Liver (tissue), 9 donors: Measurements from ENCODE around the gene RCSD1. TPM values are rescaled to one million over a fixed set of nuclear protein-coding genes. Genes with fewer than 3 reads are reported as not detected.
A peak's percentile ranks its signal among the peaks of the same experiment; 100 is the strongest.

Source experiments
- DNase-seq: peaks from one replicate; pipeline ENCODE4 v3.0.0-alpha.2; 2017; ENCODE audit warnings: low spot score
- H3K27ac ChIP-seq, 2 donors: one replicate each; pipeline ENCODE4 v1.7.0; 2013; ENCODE audit warnings: inconsistent platforms in 2 of 2, low read length in 2 of 2, control low read depth in 1 of 2, low read depth in 1 of 2, mild to moderate bottlenecking in 1 of 2
- H3K27me3 ChIP-seq, 4 donors: one replicate each; pipeline versions ENCODE4 v1.6.1 to v1.7.0; 2013; ENCODE audit warnings: low read length in 3 of 4, inconsistent platforms in 1 of 4, mild to moderate bottlenecking in 1 of 4, moderate library complexity in 1 of 4; ENCODE audit not compliant: control insufficient read depth in 4 of 4, insufficient read depth in 4 of 4
- H3K36me3 ChIP-seq, 4 donors: one replicate each; pipeline versions ENCODE4 v1.6.1 to v1.7.0; 2013; ENCODE audit warnings: low read length in 3 of 4, mild to moderate bottlenecking in 3 of 4, low read depth in 1 of 4, moderate library complexity in 1 of 4; ENCODE audit not compliant: control insufficient read depth in 4 of 4, insufficient read depth in 3 of 4
- H3K4me1 ChIP-seq, 4 donors: one replicate each; pipeline versions ENCODE4 v1.6.1 to v1.7.0; 2013; ENCODE audit warnings: low read length in 3 of 4, mild to moderate bottlenecking in 3 of 4, moderate library complexity in 1 of 4; ENCODE audit not compliant: control insufficient read depth in 4 of 4, insufficient read depth in 4 of 4
- H3K4me3 ChIP-seq, 3 donors: one replicate each; pipeline versions ENCODE4 v1.6.1 to v1.7.0; 2013; ENCODE audit warnings: low read length in 3 of 3, control low read depth in 1 of 3, low read depth in 1 of 3, mild to moderate bottlenecking in 1 of 3
- H3K9ac ChIP-seq, 2 donors: one replicate each; pipeline ENCODE4 v1.7.0; 2013; ENCODE audit warnings: low read length in 2 of 2, mild to moderate bottlenecking in 2 of 2, moderate library complexity in 2 of 2, control low read depth in 1 of 2, low read depth in 1 of 2
- H3K9me3 ChIP-seq, 4 donors: one replicate each; pipeline versions ENCODE4 v1.6.1 to v1.7.0; 2013; ENCODE audit warnings: low read length in 3 of 4; ENCODE audit not compliant: control insufficient read depth in 4 of 4
- EGR1 ChIP-seq, 2 donors: IDR thresholded peaks; 2 replicates each; pipeline ENCODE4 v1.6.1; 2016 to 2018; ENCODE audit warnings: antibody characterized with exemption in 2 of 2, low read depth in 2 of 2
- FOXA1 ChIP-seq: IDR thresholded peaks from 2 replicates; pipeline ENCODE4 v1.6.1; 2016; ENCODE audit warnings: antibody characterized with exemption
- FOXA2 ChIP-seq: IDR thresholded peaks from 2 replicates; pipeline ENCODE4 v1.6.1; 2016; ENCODE audit warnings: antibody characterized with exemption
- GABPA ChIP-seq, 2 donors: IDR thresholded peaks in 1 of 2; conservative IDR thresholded peaks in 1 of 2; 2 replicates each; pipeline ENCODE4 v1.6.1; 2016; ENCODE audit warnings: antibody characterized with exemption in 2 of 2, mild to moderate bottlenecking in 1 of 2, moderate library complexity in 1 of 2
- HNF4A ChIP-seq, 2 donors: conservative IDR thresholded peaks; 2 replicates each; pipeline ENCODE4 v1.6.1; 2016; ENCODE audit warnings: antibody characterized with exemption in 2 of 2, mild to moderate bottlenecking in 2 of 2
- HNF4G ChIP-seq: IDR thresholded peaks from 2 replicates; pipeline ENCODE4 v1.6.1; 2016; ENCODE audit warnings: antibody characterized with exemption
- JUND ChIP-seq, 2 donors: IDR thresholded peaks; 2 replicates each; pipeline ENCODE4 v1.6.1; 2016; ENCODE audit warnings: antibody characterized with exemption in 2 of 2
- NR2F2 ChIP-seq: IDR thresholded peaks from 2 replicates; pipeline ENCODE4 v1.6.1; 2016; ENCODE audit warnings: antibody characterized with exemption
- RAD21 ChIP-seq, 2 donors: IDR thresholded peaks; 2 replicates each; pipeline ENCODE4 v1.6.1; 2016; ENCODE audit warnings: antibody characterized with exemption in 2 of 2, mild to moderate bottlenecking in 2 of 2
- RXRA ChIP-seq, 2 donors: IDR thresholded peaks; 2 replicates each; pipeline ENCODE4 v1.6.1; 2017 to 2018; ENCODE audit warnings: antibody characterized with exemption in 2 of 2, mild to moderate bottlenecking in 1 of 2
- SP1 ChIP-seq: IDR thresholded peaks from 2 replicates; pipeline ENCODE4 v1.6.1; 2018; ENCODE audit warnings: antibody characterized with exemption, mild to moderate bottlenecking
- TAF1 ChIP-seq: conservative IDR thresholded peaks from 2 replicates; pipeline ENCODE4 v1.6.1; 2016; ENCODE audit warnings: antibody characterized with exemption, mild to moderate bottlenecking
- YY1 ChIP-seq: IDR thresholded peaks from 2 replicates; pipeline ENCODE4 v1.6.1; 2016; ENCODE audit warnings: antibody characterized with exemption, mild to moderate bottlenecking
- WGBS: extraction: QIAGEN DNeasy Blood & Tissue Kit; methylation state at CpG from one replicate; pipeline ENCODE4 v1.1.7; 2013; 5-methylcytosine and 5-hydroxymethylcytosine counted together
- polyA plus RNA-seq, 2 donors: library from polyadenylated mRNA; stranded (reverse) in 1 of 2; unstranded in 1 of 2; fragments of 200-250 nt in 1 of 2; fragments of >200 nt in 1 of 2; fragmentation: Nextera tagmentation in 1 of 2; extraction: Ambion mirVana in 1 of 2; gene quantifications; one replicate each; pipeline versions ENCODE4 v1.2.1 to v1.2.3, GENCODE V29; 2013 to 2015
- total RNA-seq, 2 donors: library from RNA; depleted of rRNA; stranded (reverse); fragments of >200 nt; gene quantifications; one replicate each; pipeline ENCODE4 v1.2.3, GENCODE V29; 2014
- TF ChIP-seq, protein P1 (sequence below): IDR thresholded peaks from 2 replicates; pipeline ENCODE4 v1.6.1; 2016; ENCODE audit warnings: antibody characterized with exemption
- TF ChIP-seq, protein P2 (sequence below): IDR thresholded peaks from 2 replicates; pipeline ENCODE4 v1.6.1; 2016; ENCODE audit warnings: antibody characterized with exemption
- TF ChIP-seq, protein P3 (sequence below): IDR thresholded peaks from 2 replicates; pipeline ENCODE4 v1.6.1; 2016; ENCODE audit warnings: antibody characterized with exemption, mild to moderate bottlenecking
- TF ChIP-seq, protein P4 (sequence below): IDR thresholded peaks from 2 replicates; pipeline ENCODE4 v1.6.1; 2016; ENCODE audit warnings: antibody characterized with exemption
- TF ChIP-seq, protein P5 (sequence below): fragments of 150-350 bp; IDR thresholded peaks from 2 replicates; pipeline ENCODE4 v1.5.1; 2017; ENCODE audit warnings: improper control_type of control experiment, low read depth, low read length; ENCODE audit not compliant: missing input control
- donor health status: healthy.
- donor health status: healthy.
- donor health status: healthy.
- donor health status: healthy.
- donor health status: healthy.

RCSD1 gene
- total and polyA plus RNA-seq, 4 donors, result 3.1 to 15.0 (median 6.0) TPM

DNA sequence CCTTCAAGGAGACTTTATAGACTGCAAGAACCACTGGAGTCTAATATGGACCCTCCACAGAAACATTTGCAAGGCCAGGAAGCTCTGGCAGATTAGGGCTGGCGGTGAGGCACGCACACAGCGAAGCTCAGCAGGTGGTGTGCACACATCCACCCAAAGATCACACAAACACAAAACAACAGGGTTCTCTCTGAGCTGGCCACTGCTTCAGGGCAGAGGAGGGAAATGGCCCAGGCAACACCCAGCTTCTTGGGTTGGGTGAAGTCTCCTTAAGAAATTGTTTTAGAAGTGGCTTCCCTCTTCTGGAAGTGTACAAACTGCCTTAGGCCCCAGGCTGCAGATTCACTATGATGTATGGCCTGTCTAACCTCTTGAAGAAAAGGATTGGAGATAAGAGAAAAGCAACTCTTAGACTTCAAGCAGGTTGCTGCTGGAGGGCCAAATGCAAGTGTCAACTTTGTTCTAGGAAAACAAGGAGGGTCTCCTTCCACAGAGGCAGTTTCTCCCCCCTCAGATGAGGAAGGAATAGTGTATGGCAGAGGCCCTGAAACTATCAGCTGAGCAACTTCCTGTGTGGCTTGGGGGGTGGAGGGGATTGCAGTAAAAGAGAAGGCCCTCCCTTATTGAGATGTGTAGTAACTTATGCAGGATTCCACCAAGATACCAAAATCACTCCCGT is 2.0 kb downstream of the RCSD1 start:
- DNase-seq, result no peak
- Histone ChIP-seq H3K4me1 (peaks cover 0 to 13% (median 6%) of the 10 kb centered on the region in 4 donors), H3K27ac (peak overlapping the region; percentile 57 to 79), H3K27me3 (no peaks in the 10 kb centered on the region), H3K4me3 (no peak overlapping the region), H3K9me3 (no peaks in the 10 kb centered on the region), H3K36me3 (no peaks in the 10 kb centered on the region), H3K9ac (no peak overlapping the region)
- TF ChIP-seq RAD21 (IDR thresholded peaks at IDR 0.05) (no peak), FOXA2 (no peak), FOXA1 (no peak), SP1 (no peak), YY1 (no peak), HNF4G (no peak), HNF4A (conservative IDR thresholded peaks at IDR 0.05) (no peak), EGR1 (IDR thresholded peaks at IDR 0.05; ENCODE audit: low read depth in 2 of 2) (no peak), GABPA (IDR thresholded peaks at IDR 0.05 in 1 of 2, conservative IDR thresholded peaks at IDR 0.05 in 1 of 2) (no peak), RXRA (IDR thresholded peaks at IDR 0.05) (no peak)
- TF ChIP-seq, protein P1, sequence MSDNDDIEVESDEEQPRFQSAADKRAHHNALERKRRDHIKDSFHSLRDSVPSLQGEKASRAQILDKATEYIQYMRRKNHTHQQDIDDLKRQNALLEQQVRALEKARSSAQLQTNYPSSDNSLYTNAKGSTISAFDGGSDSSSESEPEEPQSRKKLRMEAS, result no peak
- TF ChIP-seq, protein P2, sequence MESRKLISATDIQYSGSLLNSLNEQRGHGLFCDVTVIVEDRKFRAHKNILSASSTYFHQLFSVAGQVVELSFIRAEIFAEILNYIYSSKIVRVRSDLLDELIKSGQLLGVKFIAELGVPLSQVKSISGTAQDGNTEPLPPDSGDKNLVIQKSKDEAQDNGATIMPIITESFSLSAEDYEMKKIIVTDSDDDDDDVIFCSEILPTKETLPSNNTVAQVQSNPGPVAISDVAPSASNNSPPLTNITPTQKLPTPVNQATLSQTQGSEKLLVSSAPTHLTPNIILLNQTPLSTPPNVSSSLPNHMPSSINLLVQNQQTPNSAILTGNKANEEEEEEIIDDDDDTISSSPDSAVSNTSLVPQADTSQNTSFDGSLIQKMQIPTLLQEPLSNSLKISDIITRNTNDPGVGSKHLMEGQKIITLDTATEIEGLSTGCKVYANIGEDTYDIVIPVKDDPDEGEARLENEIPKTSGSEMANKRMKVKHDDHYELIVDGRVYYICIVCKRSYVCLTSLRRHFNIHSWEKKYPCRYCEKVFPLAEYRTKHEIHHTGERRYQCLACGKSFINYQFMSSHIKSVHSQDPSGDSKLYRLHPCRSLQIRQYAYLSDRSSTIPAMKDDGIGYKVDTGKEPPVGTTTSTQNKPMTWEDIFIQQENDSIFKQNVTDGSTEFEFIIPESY, result no peak
- TF ChIP-seq, protein P3, sequence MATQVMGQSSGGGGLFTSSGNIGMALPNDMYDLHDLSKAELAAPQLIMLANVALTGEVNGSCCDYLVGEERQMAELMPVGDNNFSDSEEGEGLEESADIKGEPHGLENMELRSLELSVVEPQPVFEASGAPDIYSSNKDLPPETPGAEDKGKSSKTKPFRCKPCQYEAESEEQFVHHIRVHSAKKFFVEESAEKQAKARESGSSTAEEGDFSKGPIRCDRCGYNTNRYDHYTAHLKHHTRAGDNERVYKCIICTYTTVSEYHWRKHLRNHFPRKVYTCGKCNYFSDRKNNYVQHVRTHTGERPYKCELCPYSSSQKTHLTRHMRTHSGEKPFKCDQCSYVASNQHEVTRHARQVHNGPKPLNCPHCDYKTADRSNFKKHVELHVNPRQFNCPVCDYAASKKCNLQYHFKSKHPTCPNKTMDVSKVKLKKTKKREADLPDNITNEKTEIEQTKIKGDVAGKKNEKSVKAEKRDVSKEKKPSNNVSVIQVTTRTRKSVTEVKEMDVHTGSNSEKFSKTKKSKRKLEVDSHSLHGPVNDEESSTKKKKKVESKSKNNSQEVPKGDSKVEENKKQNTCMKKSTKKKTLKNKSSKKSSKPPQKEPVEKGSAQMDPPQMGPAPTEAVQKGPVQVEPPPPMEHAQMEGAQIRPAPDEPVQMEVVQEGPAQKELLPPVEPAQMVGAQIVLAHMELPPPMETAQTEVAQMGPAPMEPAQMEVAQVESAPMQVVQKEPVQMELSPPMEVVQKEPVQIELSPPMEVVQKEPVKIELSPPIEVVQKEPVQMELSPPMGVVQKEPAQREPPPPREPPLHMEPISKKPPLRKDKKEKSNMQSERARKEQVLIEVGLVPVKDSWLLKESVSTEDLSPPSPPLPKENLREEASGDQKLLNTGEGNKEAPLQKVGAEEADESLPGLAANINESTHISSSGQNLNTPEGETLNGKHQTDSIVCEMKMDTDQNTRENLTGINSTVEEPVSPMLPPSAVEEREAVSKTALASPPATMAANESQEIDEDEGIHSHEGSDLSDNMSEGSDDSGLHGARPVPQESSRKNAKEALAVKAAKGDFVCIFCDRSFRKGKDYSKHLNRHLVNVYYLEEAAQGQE, result no peak
- TF ChIP-seq, protein P4, sequence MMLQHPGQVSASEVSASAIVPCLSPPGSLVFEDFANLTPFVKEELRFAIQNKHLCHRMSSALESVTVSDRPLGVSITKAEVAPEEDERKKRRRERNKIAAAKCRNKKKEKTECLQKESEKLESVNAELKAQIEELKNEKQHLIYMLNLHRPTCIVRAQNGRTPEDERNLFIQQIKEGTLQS, result no peak
- WGBS, result 67% methylated on average over 4 of the region's 4 CpGs

DNA sequence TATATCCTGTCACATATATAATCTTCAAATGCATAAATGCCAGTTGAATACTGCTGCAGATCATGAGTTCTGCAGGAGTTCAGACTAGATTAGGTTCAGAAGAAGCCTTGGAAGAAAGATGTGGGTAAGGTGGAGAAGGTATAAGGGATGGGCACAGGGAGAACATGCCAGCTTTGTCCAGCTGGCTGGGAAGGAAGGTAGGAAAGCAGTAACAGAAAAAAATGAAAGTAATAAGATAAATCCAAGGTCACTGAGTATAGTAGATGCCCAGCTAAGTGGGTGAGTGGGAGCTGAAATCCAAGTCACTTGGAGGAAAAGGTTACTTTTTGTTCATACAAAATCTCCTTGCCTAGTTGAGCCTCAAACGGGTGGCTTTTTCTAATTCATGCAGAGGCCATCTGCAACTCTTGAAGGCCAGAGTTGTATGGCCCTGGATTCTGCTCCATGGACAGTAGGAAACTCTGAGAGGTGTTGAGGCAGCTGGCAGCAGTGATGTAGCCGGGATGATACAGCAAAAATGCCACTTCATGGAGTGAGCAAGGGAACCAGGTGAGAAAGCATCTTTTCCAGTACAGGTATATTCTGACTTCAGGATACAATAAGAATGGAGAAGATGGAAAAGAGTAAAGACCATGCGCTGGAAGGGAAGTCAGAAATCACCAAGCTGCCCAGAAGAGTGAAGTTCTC is 3.4 kb downstream of the RCSD1 start:
- no peak for DNase-seq
- peaks cover 0 to 16% (median 8%) of the 10 kb centered on the region in 4 donors for H3K4me1 ChIP-seq
- no peak overlapping the region for H3K4me3 ChIP-seq
- no peaks in the 10 kb centered on the region for H3K36me3 ChIP-seq
- H3K27me3 ChIP-seq, result no peaks in the 10 kb centered on the region
- no peak overlapping the region for H3K27ac ChIP-seq
- WGBS, result 85% methylated on average over 3 of the region's 3 CpGs
- no peak overlapping the region for H3K9ac ChIP-seq
- no peaks in the 10 kb centered on the region for H3K9me3 ChIP-seq
- TF ChIP-seq JUND (IDR thresholded peaks at IDR 0.05) (no peak), NR2F2 (no peak), TAF1 (no peak), EGR1 (IDR thresholded peaks at IDR 0.05; ENCODE audit: low read depth in 2 of 2) (no peak), HNF4G (no peak), YY1 (no peak), RAD21 (IDR thresholded peaks at IDR 0.05) (no peak), FOXA2 (no peak)
- TF ChIP-seq, protein P5, sequence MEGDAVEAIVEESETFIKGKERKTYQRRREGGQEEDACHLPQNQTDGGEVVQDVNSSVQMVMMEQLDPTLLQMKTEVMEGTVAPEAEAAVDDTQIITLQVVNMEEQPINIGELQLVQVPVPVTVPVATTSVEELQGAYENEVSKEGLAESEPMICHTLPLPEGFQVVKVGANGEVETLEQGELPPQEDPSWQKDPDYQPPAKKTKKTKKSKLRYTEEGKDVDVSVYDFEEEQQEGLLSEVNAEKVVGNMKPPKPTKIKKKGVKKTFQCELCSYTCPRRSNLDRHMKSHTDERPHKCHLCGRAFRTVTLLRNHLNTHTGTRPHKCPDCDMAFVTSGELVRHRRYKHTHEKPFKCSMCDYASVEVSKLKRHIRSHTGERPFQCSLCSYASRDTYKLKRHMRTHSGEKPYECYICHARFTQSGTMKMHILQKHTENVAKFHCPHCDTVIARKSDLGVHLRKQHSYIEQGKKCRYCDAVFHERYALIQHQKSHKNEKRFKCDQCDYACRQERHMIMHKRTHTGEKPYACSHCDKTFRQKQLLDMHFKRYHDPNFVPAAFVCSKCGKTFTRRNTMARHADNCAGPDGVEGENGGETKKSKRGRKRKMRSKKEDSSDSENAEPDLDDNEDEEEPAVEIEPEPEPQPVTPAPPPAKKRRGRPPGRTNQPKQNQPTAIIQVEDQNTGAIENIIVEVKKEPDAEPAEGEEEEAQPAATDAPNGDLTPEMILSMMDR, result no peak
- TF ChIP-seq, protein P4, result no peak
- TF ChIP-seq, protein P2, result no peak
